Omental fat pad (tissue), 4 donors: ENCODE data around the gene CFLAR. TPM values are rescaled to one million over a fixed set of nuclear protein-coding genes. Genes with fewer than 3 reads are reported as not detected.

ENCODE experiments used
- ATAC-seq: fragments of 150-250 bp; one replicate; pipeline ENCODE4 v1.9.1; 2016; ENCODE audit warnings: mild to moderate bottlenecking, moderate library complexity; ENCODE audit not compliant: low FRiP score
- DNase-seq: peaks from one replicate; pipeline ENCODE4 v3.0.0-alpha.2; 2019; ENCODE audit warnings: low spot score
- small RNA-seq: library from RNA; depleted of rRNA; stranded (forward); fragments of <200 nt; gene quantifications from one replicate; pipeline ENCODE3, GENCODE V24; 2016
- total RNA-seq, 4 donors: library from RNA; depleted of rRNA; stranded (reverse); fragments of >200 nt; gene quantifications; one replicate each; pipeline ENCODE4 v1.1.0, GENCODE V29; 2016
- TF ChIP-seq, protein P1 (sequence below), 3 donors: fragments of 450-650 bp; IDR thresholded peaks; one replicate each; pipeline ENCODE4 v1.5.1; 2016 to 2017; ENCODE audit warnings: antibody characterized with exemption in 3 of 3, mild to moderate bottlenecking in 3 of 3, moderate library complexity in 2 of 3

CFLAR gene
- total RNA-seq, 4 donors from 2014 or later = 204 to 455 (median 293) TPM

DNA sequence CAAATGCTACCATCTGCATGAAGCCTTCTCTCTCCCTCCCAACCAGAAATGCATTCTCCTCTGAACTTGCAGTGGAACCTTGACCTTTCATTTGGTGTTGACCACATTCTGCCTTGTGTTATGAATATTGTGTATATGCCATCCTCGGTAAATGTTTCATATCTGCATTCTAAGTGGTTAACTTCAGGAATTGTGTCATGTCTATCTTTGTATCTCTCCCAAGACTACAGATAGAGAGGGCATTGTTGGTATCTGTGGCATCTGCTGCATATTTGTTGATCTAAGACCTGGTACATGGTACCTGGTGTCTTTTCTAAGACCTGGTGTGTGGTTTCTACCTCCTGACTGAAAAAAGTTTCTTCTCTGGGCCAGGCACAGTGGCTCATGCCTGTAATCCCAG, 101.0 kb downstream of the CFLAR start:
- no peak for DNase-seq
- TF ChIP-seq, protein P1, sequence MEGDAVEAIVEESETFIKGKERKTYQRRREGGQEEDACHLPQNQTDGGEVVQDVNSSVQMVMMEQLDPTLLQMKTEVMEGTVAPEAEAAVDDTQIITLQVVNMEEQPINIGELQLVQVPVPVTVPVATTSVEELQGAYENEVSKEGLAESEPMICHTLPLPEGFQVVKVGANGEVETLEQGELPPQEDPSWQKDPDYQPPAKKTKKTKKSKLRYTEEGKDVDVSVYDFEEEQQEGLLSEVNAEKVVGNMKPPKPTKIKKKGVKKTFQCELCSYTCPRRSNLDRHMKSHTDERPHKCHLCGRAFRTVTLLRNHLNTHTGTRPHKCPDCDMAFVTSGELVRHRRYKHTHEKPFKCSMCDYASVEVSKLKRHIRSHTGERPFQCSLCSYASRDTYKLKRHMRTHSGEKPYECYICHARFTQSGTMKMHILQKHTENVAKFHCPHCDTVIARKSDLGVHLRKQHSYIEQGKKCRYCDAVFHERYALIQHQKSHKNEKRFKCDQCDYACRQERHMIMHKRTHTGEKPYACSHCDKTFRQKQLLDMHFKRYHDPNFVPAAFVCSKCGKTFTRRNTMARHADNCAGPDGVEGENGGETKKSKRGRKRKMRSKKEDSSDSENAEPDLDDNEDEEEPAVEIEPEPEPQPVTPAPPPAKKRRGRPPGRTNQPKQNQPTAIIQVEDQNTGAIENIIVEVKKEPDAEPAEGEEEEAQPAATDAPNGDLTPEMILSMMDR (IDR thresholded peaks at IDR 0.05) = no peak
- no peak for ATAC-seq

GRCh38 chr2:201218780-201219179, 102.8 kb downstream of the CFLAR start:
- peak; percentile 11 for ATAC-seq

GRCh38 chr2:201219328-201220096, 103.5 kb downstream of the CFLAR start:
- DNase-seq (no peak), ATAC-seq (no peak)
- TF ChIP-seq, protein P1 (IDR thresholded peaks at IDR 0.05) = no peak

More at GRCh38 chr2:201218780-201219179, 102.8 kb downstream of the CFLAR start:
- TF ChIP-seq, protein P1 (IDR thresholded peaks at IDR 0.05) = no peak
- DNase-seq = no peak

- ATAC-seq = no peak
- TF ChIP-seq, protein P1 (IDR thresholded peaks at IDR 0.05) = no peak
These were observed 104.2 kb downstream of the CFLAR start for GRCh38 chr2:201220102-201220570.

GRCh38 chr2:201223089-201224073, 107.4 kb downstream of the CFLAR start:
- TF ChIP-seq, protein P1 (IDR thresholded peaks at IDR 0.05) = no peak
- no peak for ATAC-seq
- DNase-seq = no peak

More at GRCh38 chr2:201220102-201220570, 104.2 kb downstream of the CFLAR start:
- DNase-seq = no peak

Small RNAs within 50 kb of the gene (small RNA-seq; reads per million reads assigned to genes)
- not detected for gene AC007283.2
- gene MTND4LP13 = not detected
- gene RNU6-1206P = not detected
- not detected for gene RNU7-45P

Other genes with a start within 250 kb of the CFLAR start
- gene PPIL3, start 227.1 kb upstream of the CFLAR start, total RNA-seq = 10 to 100 TPM; 14.7 to 39.6 (median 27.1) TPM
- 10 to 100 TPM in 3 of 4 donors, 1 to 10 TPM in 1; 9.2 to 24.1 (median 15.6) TPM for gene NIF3L1, start 226.8 kb upstream of the CFLAR start, total RNA-seq
- gene ORC2, start 152.5 kb upstream of the CFLAR start, total RNA-seq = 10 to 100 TPM; 16.6 to 19.7 (median 18.7) TPM
- 10 to 100 TPM; 17.1 to 36.9 (median 23.1) TPM for gene HYCC2, start 44.5 kb upstream of the CFLAR start, total RNA-seq
- 10 to 100 TPM; 32.4 to 47.9 (median 45.9) TPM for gene NDUFB3, start 44.2 kb upstream of the CFLAR start, total RNA-seq
- 10 to 100 TPM; 13.5 to 47.0 (median 15.3) TPM for gene CASP10, start 67.0 kb downstream of the CFLAR start, total RNA-seq
- 10 to 100 TPM; 22.9 to 31.4 (median 26.5) TPM for gene CASP8, start 144.4 kb downstream of the CFLAR start, total RNA-seq
- 1 to 10 TPM; 1.6 to 3.2 (median 1.9) TPM for gene FLACC1, start 241.2 kb downstream of the CFLAR start, total RNA-seq